Transverse colon (tissue), 3 donors: Measurements from ENCODE around the gene NAA20.

ENCODE experiments used
- EP300 ChIP-seq: sonication (generic); formaldehyde crosslinking; IDR thresholded peaks from one replicate; pipeline ENCODE4 v1.6.1; 2017; ENCODE audit warnings: antibody characterized with exemption, low read depth
- POLR2A ChIP-seq: fragments of 450-650 bp; IDR thresholded peaks from one replicate; pipeline ENCODE4 v1.6.1; 2016; ENCODE audit warnings: antibody characterized with exemption, mild to moderate bottlenecking, moderate library complexity
- TF ChIP-seq, protein P1 (sequence below), 5 experiments: fragments of 200-600 bp in 3 of 5; fragments of 450-650 bp in 2 of 5; sonication (generic) in 3 of 5; IDR thresholded peaks; 1 replicate in 2 of 5; 2 replicates in 3 of 5; pipeline ENCODE4 v1.5.1; 2016 to 2017; ENCODE audit warnings: antibody characterized with exemption in 5 of 5, inconsistent platforms in 3 of 5, mild to moderate bottlenecking in 2 of 5, moderate library complexity in 1 of 5

DNA sequence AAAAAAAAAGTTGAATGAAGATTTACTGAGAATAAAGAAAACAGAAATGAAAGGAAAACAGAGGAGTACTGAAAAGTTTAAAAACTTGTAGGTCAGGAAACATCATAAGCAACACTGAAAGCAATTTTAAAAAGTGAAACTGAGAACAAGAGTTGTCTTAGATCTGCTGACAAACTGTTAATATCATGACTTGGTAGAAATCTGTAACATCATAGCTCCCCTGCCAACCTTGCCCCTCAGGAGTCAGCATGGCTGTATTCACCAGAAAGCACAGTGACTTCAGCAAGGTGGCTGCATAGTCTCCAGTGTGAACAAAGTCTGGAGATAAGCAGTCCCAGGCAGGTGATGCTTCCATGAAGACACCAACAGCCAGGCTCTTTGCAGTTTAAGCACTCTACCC is 5.3 kb downstream of the NAA20 start:
- TF ChIP-seq, protein P1, sequence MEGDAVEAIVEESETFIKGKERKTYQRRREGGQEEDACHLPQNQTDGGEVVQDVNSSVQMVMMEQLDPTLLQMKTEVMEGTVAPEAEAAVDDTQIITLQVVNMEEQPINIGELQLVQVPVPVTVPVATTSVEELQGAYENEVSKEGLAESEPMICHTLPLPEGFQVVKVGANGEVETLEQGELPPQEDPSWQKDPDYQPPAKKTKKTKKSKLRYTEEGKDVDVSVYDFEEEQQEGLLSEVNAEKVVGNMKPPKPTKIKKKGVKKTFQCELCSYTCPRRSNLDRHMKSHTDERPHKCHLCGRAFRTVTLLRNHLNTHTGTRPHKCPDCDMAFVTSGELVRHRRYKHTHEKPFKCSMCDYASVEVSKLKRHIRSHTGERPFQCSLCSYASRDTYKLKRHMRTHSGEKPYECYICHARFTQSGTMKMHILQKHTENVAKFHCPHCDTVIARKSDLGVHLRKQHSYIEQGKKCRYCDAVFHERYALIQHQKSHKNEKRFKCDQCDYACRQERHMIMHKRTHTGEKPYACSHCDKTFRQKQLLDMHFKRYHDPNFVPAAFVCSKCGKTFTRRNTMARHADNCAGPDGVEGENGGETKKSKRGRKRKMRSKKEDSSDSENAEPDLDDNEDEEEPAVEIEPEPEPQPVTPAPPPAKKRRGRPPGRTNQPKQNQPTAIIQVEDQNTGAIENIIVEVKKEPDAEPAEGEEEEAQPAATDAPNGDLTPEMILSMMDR (IDR thresholded peaks at IDR 0.05), result no peak
- TF ChIP-seq EP300 (no peak), POLR2A (no peak)
